ENCODE measurements around the gene GLMN. TPM values are rescaled to one million over a fixed set of nuclear protein-coding genes. Genes with fewer than 3 reads are reported as not detected.
"Not testable (repeated sequence)": the region's sequence is repeated elsewhere in the genome, so short reads cannot be mapped to it uniquely, and the experiment has no call there.

The GLMN gene
- total RNA-seq, 1 donor from 2014 or later = 22.8 TPM

- no peaks in the 10 kb centered on the region for H3K27me3 Mint-ChIP-seq (ENCODE audit: low read depth)
Measured at GRCh38 chr1:92298213-92298572, 594 bp downstream of the GLMN start.

GRCh38 chr1:92291372-92291999, 7.3 kb downstream of the GLMN start:
- H3K27ac Mint-ChIP-seq (ENCODE audit: unreplicated experiment) = no peak overlapping the region
- H3K4me3 Mint-ChIP-seq = no peak overlapping the region
- H3K4me1 Mint-ChIP-seq = peaks cover 22% of the 10 kb centered on the region
- no peaks in the 10 kb centered on the region for H3K27me3 Mint-ChIP-seq (ENCODE audit: low read depth)
- peak; percentile 7 for DNase-seq (ENCODE audit: low read depth, low spot score)
- TF ChIP-seq CTCF (conservative IDR thresholded peaks at IDR 0.05) = peak; percentile 80
- H3K9me3 Mint-ChIP-seq = no peaks in the 10 kb centered on the region
- H3K36me3 Mint-ChIP-seq (ENCODE audit: low read depth) = peaks cover 30% of the 10 kb centered on the region

More at GRCh38 chr1:92298213-92298572, 594 bp downstream of the GLMN start:
- peaks cover 20% of the 10 kb centered on the region for H3K36me3 Mint-ChIP-seq (ENCODE audit: low read depth)
- H3K4me1 Mint-ChIP-seq = peaks cover 45% of the 10 kb centered on the region
- no peak for DNase-seq (ENCODE audit: low read depth, low spot score)
- peak overlapping the region; percentile 100 for H3K27ac Mint-ChIP-seq (ENCODE audit: unreplicated experiment)
- TF ChIP-seq CTCF (conservative IDR thresholded peaks at IDR 0.05) = peak; percentile 58
- H3K9me3 Mint-ChIP-seq = no peaks in the 10 kb centered on the region
- peak overlapping the region; percentile 98 for H3K4me3 Mint-ChIP-seq

GRCh38 chr1:92281411-92281810, 17.4 kb downstream of the GLMN start:
- not testable (repeated sequence) for H3K27ac Mint-ChIP-seq (ENCODE audit: unreplicated experiment); H3K27me3 Mint-ChIP-seq (ENCODE audit: low read depth); H3K4me1 Mint-ChIP-seq; DNase-seq (ENCODE audit: low read depth, low spot score); H3K4me3 Mint-ChIP-seq
- peaks cover 68% of the 10 kb centered on the region for H3K36me3 Mint-ChIP-seq (ENCODE audit: low read depth)
- peaks cover 15% of the 10 kb centered on the region for H3K9me3 Mint-ChIP-seq

GRCh38 chr1:92279781-92280180, 19.0 kb downstream of the GLMN start:
- H3K27me3 Mint-ChIP-seq (ENCODE audit: low read depth); H3K4me3 Mint-ChIP-seq; DNase-seq (ENCODE audit: low read depth, low spot score); H3K27ac Mint-ChIP-seq (ENCODE audit: unreplicated experiment); H3K4me1 Mint-ChIP-seq: not testable (repeated sequence)
- H3K9me3 Mint-ChIP-seq = peaks cover 15% of the 10 kb centered on the region
- H3K36me3 Mint-ChIP-seq (ENCODE audit: low read depth) = peaks cover 68% of the 10 kb centered on the region

GRCh38 chr1:92277105-92277723, 21.6 kb downstream of the GLMN start:
- Mint-ChIP-seq H3K36me3 (ENCODE audit: low read depth) (peaks cover 53% of the 10 kb centered on the region), H3K27me3 (ENCODE audit: low read depth) (no peaks in the 10 kb centered on the region), H3K27ac (ENCODE audit: unreplicated experiment) (no peak overlapping the region), H3K9me3 (peaks cover 9% of the 10 kb centered on the region), H3K4me3 (no peak overlapping the region), H3K4me1 (peaks cover 3% of the 10 kb centered on the region)
- no peak for DNase-seq (ENCODE audit: low read depth, low spot score)
- TF ChIP-seq CTCF (conservative IDR thresholded peaks at IDR 0.05) = no peak

GRCh38 chr1:92276082-92276481, 22.7 kb downstream of the GLMN start:
- Mint-ChIP-seq H3K27ac (ENCODE audit: unreplicated experiment) (no peak overlapping the region), H3K36me3 (ENCODE audit: low read depth) (peaks cover 45% of the 10 kb centered on the region), H3K4me1 (no peaks in the 10 kb centered on the region), H3K9me3 (peaks cover 5% of the 10 kb centered on the region), H3K27me3 (ENCODE audit: low read depth) (no peaks in the 10 kb centered on the region), H3K4me3 (no peak overlapping the region)
- no peak for TF ChIP-seq CTCF (conservative IDR thresholded peaks at IDR 0.05)
- DNase-seq (ENCODE audit: low read depth, low spot score) = no peak
